H1 (cell line): Measurements from ENCODE around the gene PPAN. TPM values are rescaled to one million over a fixed set of nuclear protein-coding genes. Genes with fewer than 3 reads are reported as not detected.

Source experiments
- CTCF ChIA-PET: fragments of 300-600 bp; sonication (Branson Sonifier 250); formaldehyde crosslinking; loops from one replicate; lab custom pipeline; 2021; ENCODE audit not compliant: partially characterized antibody; lab: Charles Lee
- POLR2A ChIA-PET: fragments of 300-600 bp; sonication (Branson Sonifier 250); formaldehyde crosslinking; loops from one replicate; lab custom pipeline; 2021; ENCODE audit warnings: inconsistent platforms; ENCODE audit not compliant: partially characterized antibody; lab: Charles Lee
- DNase-seq, 2 experiments: peaks; one replicate each; pipeline versions ENCODE4 v3.0.0 to v3.0.0-alpha.2; 2010 to 2022; ENCODE audit warnings: low spot score in 2 of 2, low read depth in 1 of 2, mixed read lengths in 1 of 2
- FAIRE-seq: peaks from 2 replicates; lab custom pipeline; 2011; peaks lifted over from hg19 to GRCh38; lab: Jason Lieb, UNC
- H2AFZ ChIP-seq: 2 replicates; pipeline ENCODE4 v1.8.1; 2012; ENCODE audit warnings: low read length, inconsistent platforms
- H2AK5ac ChIP-seq: 2 replicates; pipeline ENCODE4 v1.6.1; 2013; ENCODE audit warnings: low read depth, low read length
- H2BK120ac ChIP-seq: replicated peaks from 2 replicates; pipeline ENCODE3; 2013; ENCODE audit warnings: low read depth, low read length, inconsistent platforms
- H2BK12ac ChIP-seq: 2 replicates; pipeline ENCODE4 v1.6.1; 2013; ENCODE audit warnings: low read depth, low read length
- H2BK15ac ChIP-seq: 2 replicates; pipeline ENCODE4 v1.6.1; 2013; ENCODE audit warnings: low read length
- H2BK20ac ChIP-seq: 2 replicates; pipeline ENCODE4 v1.6.1; 2013; ENCODE audit warnings: low read length
- H2BK5ac ChIP-seq: 2 replicates; pipeline ENCODE4 v1.6.1; 2013; ENCODE audit warnings: low read depth, low read length
- H3K14ac ChIP-seq: 2 replicates; pipeline ENCODE4 v1.6.1; 2013; ENCODE audit warnings: inconsistent platforms; ENCODE audit not compliant: insufficient read length
- H3K18ac ChIP-seq: 2 replicates; pipeline ENCODE4 v1.6.1; 2013; ENCODE audit warnings: low read length; ENCODE audit errors: extremely low read depth
- H3K23ac ChIP-seq: 2 replicates; pipeline ENCODE4 v1.6.1; 2013; ENCODE audit warnings: inconsistent platforms; ENCODE audit not compliant: insufficient read length
- H3K23me2 ChIP-seq: 2 replicates; pipeline ENCODE4 v1.6.1; 2013; ENCODE audit warnings: low read depth, low read length
- H3K27ac ChIP-seq: 2 replicates; pipeline ENCODE4 v1.6.1; 2011; ENCODE audit warnings: low read depth, low read length, inconsistent platforms
- H3K27me3 ChIP-seq, 4 experiments: replicated peaks in 1 of 4; 1 replicate in 1 of 4; 2 replicates in 3 of 4; pipeline versions ENCODE4 v1.6.1 to v1.8.1; 2011 to 2013; ENCODE audit warnings: low read length in 3 of 4, mild to moderate bottlenecking in 3 of 4, inconsistent platforms in 2 of 4, mixed read lengths in 2 of 4, moderate library complexity in 1 of 4; ENCODE audit not compliant: control insufficient read depth in 3 of 4, insufficient read depth in 3 of 4; ENCODE audit errors: extremely low read depth in 1 of 4
- H3K36me3 ChIP-seq, 4 experiments: 2 replicates each; pipeline versions ENCODE4 v1.6.1 to v1.8.1; 2011 to 2013; ENCODE audit warnings: mild to moderate bottlenecking in 4 of 4, low read length in 3 of 4, moderate library complexity in 2 of 4, control low read depth in 1 of 4, inconsistent platforms in 1 of 4; ENCODE audit not compliant: insufficient read depth in 4 of 4, control insufficient read depth in 2 of 4
- H3K4ac ChIP-seq: replicated peaks from 2 replicates; pipeline ENCODE3; 2013; ENCODE audit warnings: low read length, low read depth, mixed read lengths, inconsistent platforms; ENCODE audit not compliant: insufficient read length
- H3K4me1 ChIP-seq, 4 experiments: replicated peaks in 1 of 4; 1 replicate in 1 of 4; 2 replicates in 3 of 4; pipeline versions ENCODE4 v1.6.1 to v1.8.1; 2011 to 2013; ENCODE audit warnings: low read length in 3 of 4, inconsistent platforms in 2 of 4, mixed read lengths in 1 of 4; ENCODE audit not compliant: insufficient read depth in 4 of 4, control insufficient read depth in 3 of 4
- H3K4me2 ChIP-seq, 2 experiments: 2 replicates each; pipeline versions ENCODE4 v1.6.1 to v1.8.1; 2011 to 2013; ENCODE audit warnings: low read depth in 2 of 2, low read length in 2 of 2, control low read depth in 1 of 2, inconsistent platforms in 1 of 2, mild to moderate bottlenecking in 1 of 2; ENCODE audit not compliant: insufficient read depth in 1 of 2
- H3K4me3 ChIP-seq, 4 experiments: fragments of 200-600, 300-600 bp in 1 of 4; sonication (generic), shearing (Covaris generic), sonication (Bioruptor Twin) in 1 of 4; 2 replicates each; pipeline versions ENCODE4 v1.5.1 to v1.8.1; 2011 to 2016; ENCODE audit warnings: low read length in 4 of 4, low read depth in 3 of 4, control low read depth in 2 of 4, inconsistent platforms in 2 of 4, mild to moderate bottlenecking in 2 of 4, mixed read lengths in 1 of 4, moderate library complexity in 1 of 4; ENCODE audit not compliant: insufficient read depth in 2 of 4; ENCODE audit errors: extremely low read depth in 1 of 4
- H3K56ac ChIP-seq: replicated peaks from 2 replicates; pipeline ENCODE3; 2013; ENCODE audit warnings: low read depth, mild to moderate bottlenecking, mixed read lengths, low read length, inconsistent platforms; ENCODE audit not compliant: insufficient read length
- H3K79me1 ChIP-seq: 2 replicates; pipeline ENCODE4 v1.6.1; 2013; ENCODE audit warnings: low read depth, low read length, control low read depth
- H3K79me2 ChIP-seq, 2 experiments: 2 replicates each; pipeline versions ENCODE4 v1.6.1 to v1.8.1; 2012 to 2013; ENCODE audit warnings: low read length in 2 of 2, mild to moderate bottlenecking in 2 of 2, inconsistent platforms in 1 of 2; ENCODE audit not compliant: insufficient read depth in 2 of 2, control insufficient read depth in 1 of 2
- H3K9ac ChIP-seq, 4 experiments: replicated peaks in 1 of 4; 1 replicate in 1 of 4; 2 replicates in 3 of 4; pipeline versions ENCODE4 v1.6.1 to v1.8.1; 2011 to 2013; ENCODE audit warnings: low read depth in 3 of 4, low read length in 3 of 4, control low read depth in 2 of 4, mild to moderate bottlenecking in 2 of 4, moderate library complexity in 2 of 4, inconsistent platforms in 1 of 4; ENCODE audit errors: extremely low read depth in 1 of 4
- H3K9me3 ChIP-seq, 2 experiments: 2 replicates each; pipeline versions ENCODE4 v1.6.1 to v1.8.1; 2012 to 2013; ENCODE audit warnings: mild to moderate bottlenecking in 2 of 2, moderate library complexity in 2 of 2, control low read depth in 1 of 2, inconsistent platforms in 1 of 2, low read depth in 1 of 2, low read length in 1 of 2, mixed read lengths in 1 of 2; ENCODE audit not compliant: insufficient read depth in 2 of 2
- H4K20me1 ChIP-seq, 2 experiments: replicated peaks in 1 of 2; 2 replicates each; pipeline versions ENCODE3 to v1.8.1; 2011 to 2013; ENCODE audit warnings: inconsistent platforms in 2 of 2, low read length in 2 of 2, mild to moderate bottlenecking in 1 of 2; ENCODE audit not compliant: insufficient read depth in 2 of 2, control insufficient read depth in 1 of 2
- H4K5ac ChIP-seq: 2 replicates; pipeline ENCODE4 v1.6.1; 2013; ENCODE audit warnings: low read length, low read depth, mixed read lengths, inconsistent platforms; ENCODE audit not compliant: insufficient read length
- H4K8ac ChIP-seq: 2 replicates; pipeline ENCODE4 v1.8.0; 2013; ENCODE audit warnings: mild to moderate bottlenecking, moderate library complexity, low read length, inconsistent platforms; ENCODE audit not compliant: insufficient read depth; ENCODE audit errors: extremely low read depth
- H4K91ac ChIP-seq: replicated peaks from 2 replicates; pipeline ENCODE3; 2013; ENCODE audit warnings: low read length, mixed read lengths, inconsistent platforms; ENCODE audit not compliant: insufficient read length
- BRCA1 ChIP-seq: IDR thresholded peaks from 2 replicates; pipeline ENCODE4 v1.6.1; 2012; ENCODE audit warnings: low read depth, low read length, improper control_type of control experiment
- CBX5 ChIP-seq: fragments of 300-800, 300-1000 bp; sonication (generic); IDR thresholded peaks from 2 replicates; pipeline ENCODE4 v1.7.1; 2016; ENCODE audit warnings: antibody characterized with exemption, low read length, low read depth
- CBX8 ChIP-seq: fragments of 300-800, 300-1000 bp; sonication (generic); IDR thresholded peaks from 2 replicates; pipeline ENCODE4 v1.7.1; 2016; ENCODE audit warnings: low read depth, low read length, borderline replicate concordance
- CHD1 ChIP-seq: IDR thresholded peaks from 2 replicates; pipeline ENCODE4 v1.6.1; 2012; ENCODE audit warnings: low read depth, low read length, improper control_type of control experiment
- GABPA ChIP-seq: IDR thresholded peaks from 2 replicates; pipeline ENCODE4 v1.6.1; 2011; ENCODE audit warnings: mild to moderate bottlenecking, low read length, moderate library complexity, borderline replicate concordance; ENCODE audit not compliant: insufficient read depth
- KDM4A ChIP-seq: IDR thresholded peaks from one replicate; pipeline ENCODE4 v1.7.1; 2012; ENCODE audit warnings: low read depth, mild to moderate bottlenecking, moderate library complexity, low read length, inconsistent platforms; ENCODE audit not compliant: severe bottlenecking
- MAFK ChIP-seq: IDR thresholded peaks from 2 replicates; pipeline ENCODE4 v1.6.1; 2012; ENCODE audit warnings: low read depth, mild to moderate bottlenecking, improper control_type of control experiment, low read length
- PHF8 ChIP-seq: fragments of 200-600 bp; sonication (generic); conservative IDR thresholded peaks from 2 replicates; pipeline ENCODE4 v1.7.1; 2012; ENCODE audit warnings: low read depth, mild to moderate bottlenecking, inconsistent platforms, low read length, moderate library complexity
- POLR2A ChIP-seq, 2 experiments: IDR thresholded peaks; 1 replicate in 1 of 2; 2 replicates in 1 of 2; pipeline ENCODE4 v1.6.1; 2011; ENCODE audit warnings: low read depth in 2 of 2, low read length in 2 of 2, mild to moderate bottlenecking in 2 of 2; ENCODE audit errors: control extremely low read depth in 1 of 2
- POU5F1 ChIP-seq: IDR thresholded peaks from 2 replicates; pipeline ENCODE4 v1.6.1; 2011; ENCODE audit warnings: low read depth, mild to moderate bottlenecking, low read length, moderate library complexity
- RNF2 ChIP-seq: fragments of 200-900, 300-1000 bp; sonication (generic); IDR thresholded peaks from 2 replicates; pipeline ENCODE4 v1.7.1; 2016; ENCODE audit warnings: borderline replicate concordance, low read depth, mild to moderate bottlenecking, antibody characterized with exemption, low read length; ENCODE audit not compliant: poor library complexity, severe bottlenecking; ENCODE audit errors: missing control alignments
- TCF12 ChIP-seq: IDR thresholded peaks from 2 replicates; pipeline ENCODE4 v1.6.1; 2011; ENCODE audit warnings: low read depth, mild to moderate bottlenecking, low read length
- TEAD4 ChIP-seq: IDR thresholded peaks from 2 replicates; pipeline ENCODE4 v1.6.1; 2012; ENCODE audit warnings: low read depth, low read length, inconsistent platforms, mixed read lengths
- YY1 ChIP-seq: IDR thresholded peaks from 2 replicates; pipeline ENCODE4 v1.6.1; 2011; ENCODE audit warnings: low read depth, mild to moderate bottlenecking, low read length
- WGBS, 2 experiments: shearing (Covaris generic) in 1 of 2; methylation state at CpG; one replicate each; pipeline versions ENCODE4 v1.1.6 to v1.1.7; 2013 to 2015; ENCODE audit warnings: low lambda C conversion rate in 2 of 2, mixed read lengths in 2 of 2, inconsistent platforms in 1 of 2, low coverage in 1 of 2, missing lambda C conversion rate in 1 of 2; ENCODE audit not compliant: insufficient replicate concordance in 2 of 2, insufficient coverage in 1 of 2, insufficient read length in 1 of 2; ENCODE audit errors: extremely low coverage in 1 of 2, missing lambda C conversion rate in 1 of 2; 5-methylcytosine and 5-hydroxymethylcytosine counted together
- polyA plus RNA-seq, 7 experiments: library from polyadenylated mRNA; depleted of rRNA in 3 of 7; stranded (reverse) in 5 of 7; unstranded in 2 of 7; fragments of >200 nt in 5 of 7; fragments of 200-250 nt in 2 of 7; gene quantifications; 1 replicate in 5 of 7; 2 replicates in 1 of 7; 4 replicates in 1 of 7; pipeline versions ENCODE4 v1.2.1 to v1.2.3, GENCODE V29; 2011 to 2013; ENCODE audit warnings: missing spikeins in 2 of 7, mixed read lengths in 2 of 7
- total RNA-seq: library from RNA; stranded (reverse); fragmentation: NEBNext Ultra II Directional; extraction: Animal tissue kit (Norgen Biotek cat#: 25700); gene quantifications from 2 replicates; pipeline ENCODE4 v1.2.1, GENCODE V29; 2021

PPAN gene
- total and polyA plus RNA-seq, 2 of the 8 experiments (the other 6 are each of a cell fraction or from before 2014, with no cell fraction given): 48.8 to 74.4 TPM

GRCh38 chr19:10142701-10143375 is 36.7 kb downstream of the PPAN start:
- Histone ChIP-seq H3K79me2 (no peaks in the 10 kb centered on the region), H3K27ac (no peak overlapping the region), H3K4me2 (no peak overlapping the region), H3K9me3 (no peaks in the 10 kb centered on the region), H2AK5ac (no peak overlapping the region), H4K20me1 (peaks cover 6 to 25% of the 10 kb centered on the region in 2 experiments), H3K23ac (no peak overlapping the region), H3K4me3 (no peak overlapping the region), H3K36me3 (peaks cover 53 to 94% (median 88%) of the 10 kb centered on the region in 4 experiments), H3K79me1 (no peaks in the 10 kb centered on the region), H3K23me2 (no peaks in the 10 kb centered on the region), H3K4me1 (no peaks in the 10 kb centered on the region), H4K5ac (no peak overlapping the region), H3K4ac (no peak overlapping the region), H2BK20ac (no peak overlapping the region), H3K56ac (no peak overlapping the region), H4K91ac (no peak overlapping the region), H2BK5ac (no peak overlapping the region), H2AFZ (no peak overlapping the region), H2BK12ac (no peak overlapping the region), H3K27me3 (no peaks in the 10 kb centered on the region), H3K18ac (no peak overlapping the region), H3K14ac (no peak overlapping the region), H2BK120ac (no peak overlapping the region), H3K9ac (no peak overlapping the region), H4K8ac (no peak overlapping the region), H2BK15ac (no peak overlapping the region)
- WGBS, 2 experiments: 85% methylated on average over 13 of the region's 15 CpGs; no CpG with 5 or more reads in 1 of the 2 experiments
- no peak for DNase-seq
- ChIA-PET CTCF (interaction anchor here (1.2 to 1.6 kb wide), 3 partner anchors 15 to 116 kb away, joined by 3 to 4 read pairs (median 3); no protein-coding TSS in a partner anchor), POLR2A (interaction anchor here (0.7 to 3.3 kb wide), 7 partner anchors 12 to 306 kb away, joined by 3 to 10 read pairs (median 3); no protein-coding TSS in a partner anchor)
- no peak for FAIRE-seq
- no peak for TF ChIP-seq CBX5
- no peak for TF ChIP-seq MAFK
- TF ChIP-seq TEAD4: no peak
- TF ChIP-seq BRCA1: no peak
- no peak for TF ChIP-seq RNF2
- TF ChIP-seq YY1: no peak
- no peak for TF ChIP-seq PHF8
- no peak for TF ChIP-seq POU5F1
- no peak for TF ChIP-seq CBX8
- no peak for TF ChIP-seq POLR2A (IDR thresholded peaks at IDR 0.05; ENCODE audit: control extremely low read depth in 1 of 2, low read depth in 2 of 2, low read length in 2 of 2)
- TF ChIP-seq CHD1: no peak
- no peak for TF ChIP-seq KDM4A
- TF ChIP-seq TCF12: no peak
- no peak for TF ChIP-seq GABPA
